NT2/D1 (cell line): ENCODE data around the gene TOP3B.

Source experiments
- DNase-seq: peaks from one replicate; pipeline ENCODE4 v3.0.0-alpha.2; 2011; ENCODE audit warnings: low read depth, low spot score
- H3K27me3 ChIP-seq: 2 replicates; pipeline ENCODE4 v1.6.0; 2011; ENCODE audit warnings: mild to moderate bottlenecking; ENCODE audit not compliant: insufficient read length, insufficient read depth
- H3K36me3 ChIP-seq: 2 replicates; pipeline ENCODE4 v1.6.1; 2011; ENCODE audit warnings: mild to moderate bottlenecking, low read length, mixed read lengths; ENCODE audit not compliant: insufficient read depth, insufficient read length
- H3K4me1 ChIP-seq: 2 replicates; pipeline ENCODE4 v1.5.1; 2011; ENCODE audit not compliant: insufficient read depth, insufficient read length
- H3K4me3 ChIP-seq: 2 replicates; pipeline ENCODE4 v1.5.1; 2011; ENCODE audit warnings: low read depth; ENCODE audit not compliant: insufficient read length
- H3K9ac ChIP-seq: 2 replicates; pipeline ENCODE4 v1.6.0; 2011; ENCODE audit warnings: low read depth; ENCODE audit not compliant: insufficient read length
- H3K9me3 ChIP-seq: 2 replicates; pipeline ENCODE4 v1.5.1; 2011; ENCODE audit warnings: mild to moderate bottlenecking, low read length; ENCODE audit not compliant: insufficient read depth
- SUZ12 ChIP-seq: IDR thresholded peaks from 2 replicates; pipeline ENCODE4 v1.6.1; 2011; ENCODE audit not compliant: insufficient read length, insufficient read depth; ENCODE audit errors: extremely low read depth
- YY1 ChIP-seq: IDR thresholded peaks from 2 replicates; pipeline ENCODE4 v1.6.1; 2011; ENCODE audit not compliant: insufficient read length, insufficient read depth
- ZNF274 ChIP-seq: IDR thresholded peaks from 2 replicates; pipeline ENCODE4 v1.6.1; 2011; ENCODE audit warnings: mild to moderate bottlenecking, low read depth, low read length

Gene TOP3B

DNA sequence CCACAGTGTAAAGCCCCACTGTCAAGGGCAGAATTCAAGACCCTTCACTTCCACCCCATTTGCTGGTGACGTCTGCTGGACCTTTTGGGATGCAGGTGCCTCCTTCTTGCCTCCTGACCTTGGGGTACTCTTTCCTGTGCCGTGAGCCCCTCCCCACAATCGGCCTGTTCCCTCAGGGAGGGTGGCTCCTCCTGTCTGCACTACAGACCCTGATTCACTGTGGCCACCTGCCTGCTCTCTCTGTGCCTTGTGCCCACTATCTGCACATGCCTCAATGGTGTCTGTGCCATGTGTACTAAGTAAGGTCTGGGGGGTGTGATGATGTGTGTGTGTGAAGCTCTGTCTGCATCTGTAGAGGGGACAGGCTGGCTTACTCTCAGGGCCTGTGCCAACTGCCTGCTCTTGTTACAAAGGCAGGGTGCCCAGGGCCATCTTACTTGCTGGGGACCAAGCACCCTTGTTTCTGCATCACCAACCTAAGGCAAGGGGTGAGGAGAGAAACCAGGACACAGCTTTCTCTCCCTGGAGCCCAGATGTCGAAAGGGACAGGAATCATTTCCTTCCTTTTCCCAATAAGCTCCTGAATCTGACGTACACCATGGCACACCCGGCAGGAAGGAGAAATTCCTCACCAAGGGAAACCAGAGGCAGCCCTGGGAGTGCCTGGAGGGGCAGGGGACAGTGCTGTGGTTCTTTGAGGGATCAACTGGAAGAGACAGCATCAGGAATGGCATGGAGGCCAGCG, 33.6 kb downstream of the TOP3B start:
- DNase-seq, result no peak
- no peaks in the 10 kb centered on the region; the same call in 1 of the 2 replicates for H3K9me3 ChIP-seq
- no peak for TF ChIP-seq ZNF274
- TF ChIP-seq SUZ12, result no peak
- no peak for TF ChIP-seq YY1
- H3K4me3 ChIP-seq, result no peak overlapping the region
- H3K36me3 ChIP-seq, result peaks cover 28% of the 10 kb centered on the region
- peaks cover 2% of the 10 kb centered on the region for H3K4me1 ChIP-seq
- peaks cover 12% of the 10 kb centered on the region for H3K27me3 ChIP-seq
- H3K9ac ChIP-seq, result no peak overlapping the region

DNA sequence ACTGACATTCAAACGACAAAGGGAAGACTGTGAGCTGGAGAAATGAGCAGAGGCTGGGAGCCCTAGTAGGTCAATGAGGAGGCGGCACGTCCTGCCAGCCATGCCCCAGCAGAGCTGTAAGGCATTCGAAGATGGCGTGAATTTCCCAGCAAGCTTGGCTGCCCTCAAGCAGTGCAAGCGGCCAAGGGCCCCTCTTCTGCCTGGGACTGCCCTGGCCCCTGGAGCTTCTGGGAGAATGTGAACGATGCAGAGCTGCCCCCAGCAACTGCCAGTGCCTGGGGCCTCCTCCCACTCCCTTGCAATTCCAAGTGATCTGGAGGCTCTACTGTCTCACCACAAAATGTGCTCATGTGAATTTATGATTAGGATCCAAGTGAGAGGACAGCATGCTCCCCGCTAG, 34.2 kb downstream of the TOP3B start:
- no peak for DNase-seq
- Histone ChIP-seq H3K4me3 (no peak overlapping the region), H3K9ac (peak overlapping the region; percentile 28), H3K9me3 (no peaks in the 10 kb centered on the region; the same call in 1 of the 2 replicates), H3K36me3 (peaks cover 33% of the 10 kb centered on the region), H3K4me1 (peaks cover 2% of the 10 kb centered on the region), H3K27me3 (peaks cover 11% of the 10 kb centered on the region)
- TF ChIP-seq SUZ12 (no peak), ZNF274 (no peak), YY1 (no peak)

DNA sequence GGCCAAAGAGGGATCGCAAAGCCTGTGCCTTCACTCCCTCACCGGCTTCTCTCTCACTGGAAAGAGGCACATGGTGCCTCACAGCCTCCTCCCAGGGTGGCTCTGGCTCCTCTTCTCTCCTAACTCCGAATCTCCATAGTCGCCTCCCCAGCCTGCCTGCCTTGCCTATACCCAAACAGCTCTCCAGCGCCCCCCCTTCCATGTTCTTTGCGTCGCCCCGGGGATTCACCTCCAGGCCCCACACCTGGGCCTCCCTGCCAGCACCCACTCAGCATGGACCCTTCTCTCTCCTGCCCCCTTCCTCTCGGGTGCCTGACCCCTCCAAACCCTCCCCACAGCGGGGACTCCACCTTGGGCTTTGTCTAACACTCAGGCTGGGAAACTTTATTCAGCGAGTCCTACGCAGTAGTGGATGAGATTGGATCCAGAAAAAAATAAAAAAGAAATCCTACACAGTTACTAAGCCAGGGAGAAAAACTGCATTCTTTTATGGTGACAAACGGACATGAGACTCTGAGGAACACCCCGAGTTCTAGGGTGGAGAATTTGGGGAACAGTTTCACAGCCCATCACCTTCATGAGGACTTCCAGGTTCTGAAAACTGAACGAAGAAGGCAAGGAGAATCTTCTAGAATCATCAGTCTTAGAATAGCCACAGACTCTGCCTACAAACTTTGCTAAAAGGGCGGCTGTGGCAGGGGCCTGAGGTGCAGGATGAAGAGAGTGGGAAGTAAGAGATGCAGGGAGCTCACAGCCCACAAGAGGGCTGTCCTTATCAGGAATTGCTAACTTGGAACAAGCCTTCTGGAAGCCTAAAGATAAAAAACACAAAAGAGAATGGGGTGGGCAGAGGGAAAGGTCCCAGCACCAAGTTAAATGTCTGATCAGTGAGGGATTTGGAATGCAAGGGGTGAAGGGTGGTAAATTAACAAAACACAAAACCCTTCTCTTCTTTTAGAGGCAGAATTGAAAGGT, 35.3 kb downstream of the TOP3B start:
- Histone ChIP-seq H3K27me3 (peaks cover 6% of the 10 kb centered on the region), H3K36me3 (peaks cover 39% of the 10 kb centered on the region), H3K4me3 (no peak overlapping the region), H3K9me3 (no peaks in the 10 kb centered on the region), H3K4me1 (peaks cover 2% of the 10 kb centered on the region), H3K9ac (no peak overlapping the region)
- no peak for DNase-seq
- TF ChIP-seq SUZ12 (no peak), ZNF274 (no peak), YY1 (no peak)

- Histone ChIP-seq H3K4me1 (peaks cover 2% of the 10 kb centered on the region), H3K9me3 (no peaks in the 10 kb centered on the region), H3K27me3 (no peaks in the 10 kb centered on the region), H3K36me3 (peaks cover 39% of the 10 kb centered on the region), H3K9ac (no peak overlapping the region), H3K4me3 (no peak overlapping the region)
- TF ChIP-seq ZNF274 (no peak), YY1 (no peak), SUZ12 (no peak)
- no peak for DNase-seq
Observed at GRCh38 chr22:21946262-21946925, 36.2 kb downstream of the TOP3B start.

DNA sequence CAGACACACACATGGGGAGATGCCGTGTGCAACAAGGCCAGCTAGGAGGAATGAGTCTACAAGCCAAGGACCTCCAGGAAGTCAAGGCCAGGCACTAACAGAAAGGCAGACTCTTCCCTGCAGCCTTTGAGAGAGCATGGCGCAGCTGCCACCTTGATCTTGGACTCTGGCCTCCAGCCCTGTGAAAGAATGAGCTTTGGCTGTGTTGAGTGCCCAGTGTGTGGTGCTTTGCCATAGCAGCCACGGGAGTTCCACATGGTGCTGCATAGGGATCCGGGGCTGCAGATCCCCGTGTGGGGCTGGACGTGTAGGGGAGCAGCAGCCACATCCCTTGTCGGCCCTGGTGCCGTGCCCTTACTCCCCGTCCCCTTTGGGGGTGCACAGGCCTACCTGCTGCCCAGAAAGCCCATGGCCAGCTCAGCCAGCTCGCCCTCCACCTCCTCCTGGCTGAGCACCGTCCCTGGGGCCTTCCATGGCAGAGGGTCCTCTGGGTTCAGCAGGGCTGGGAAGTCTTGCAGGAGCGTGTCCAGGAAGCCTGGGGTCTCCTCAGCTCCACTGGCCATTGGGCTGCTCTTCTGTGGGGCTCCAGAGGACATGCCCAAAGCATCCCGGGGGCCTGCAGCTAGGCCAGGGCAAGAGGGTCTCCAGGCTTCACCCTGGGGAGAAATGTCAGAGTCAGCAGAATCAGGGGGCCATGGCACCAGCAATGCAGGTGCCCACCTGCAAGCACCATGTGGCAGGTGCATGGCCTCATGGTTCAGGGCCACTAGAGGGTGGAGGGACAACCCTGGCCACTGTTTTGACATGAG, 36.9 kb downstream of the TOP3B start:
- H3K4me1 ChIP-seq, result peaks cover 2% of the 10 kb centered on the region
- H3K27me3 ChIP-seq, result no peaks in the 10 kb centered on the region
- H3K36me3 ChIP-seq, result peaks cover 39% of the 10 kb centered on the region
- no peak for DNase-seq
- no peaks in the 10 kb centered on the region for H3K9me3 ChIP-seq
- no peak for TF ChIP-seq YY1
- TF ChIP-seq SUZ12, result no peak
- no peak for TF ChIP-seq ZNF274
- H3K4me3 ChIP-seq, result no peak overlapping the region
- H3K9ac ChIP-seq, result no peak overlapping the region

GRCh38 chr22:21944871-21945270, 37.7 kb downstream of the TOP3B start:
- H3K4me3 ChIP-seq, result no peak overlapping the region
- no peaks in the 10 kb centered on the region for H3K27me3 ChIP-seq
- DNase-seq, result no peak
- H3K9me3 ChIP-seq, result no peaks in the 10 kb centered on the region
- H3K4me1 ChIP-seq, result peaks cover 2% of the 10 kb centered on the region
- H3K36me3 ChIP-seq, result peaks cover 39% of the 10 kb centered on the region
- TF ChIP-seq SUZ12 (no peak), YY1 (no peak), ZNF274 (no peak)
- no peak overlapping the region for H3K9ac ChIP-seq
